PFSK-1 (cell line): ENCODE data around the gene PALLD.

Source experiments
- FOXP2 ChIP-seq: optimal IDR thresholded peaks from 2 replicates; pipeline ENCODE3; 2011; ENCODE audit warnings: borderline replicate concordance, control low read depth, inconsistent platforms; ENCODE audit not compliant: insufficient read depth; ENCODE audit errors: extremely low read length, extremely low read depth
- POLR2AphosphoS5 ChIP-seq: IDR thresholded peaks from 2 replicates; pipeline ENCODE4 v1.6.1; 2012; ENCODE audit warnings: low read depth, mild to moderate bottlenecking, control low read depth, low read length, moderate library complexity
- SIN3A ChIP-seq: IDR thresholded peaks from 2 replicates; pipeline ENCODE4 v1.6.1; 2012; ENCODE audit warnings: mild to moderate bottlenecking, low read length, moderate library complexity, borderline replicate concordance; ENCODE audit not compliant: insufficient read depth
- TAF1 ChIP-seq: IDR thresholded peaks from 2 replicates; pipeline ENCODE4 v1.6.1; 2012; ENCODE audit warnings: low read length, control low read depth, borderline replicate concordance; ENCODE audit not compliant: insufficient read depth
- TF ChIP-seq, protein P1 (sequence below), 2 experiments: IDR thresholded peaks; 2 replicates each; pipeline versions ENCODE4 v1.6.1 to v1.8.0; 2011 to 2012; ENCODE audit warnings: low read depth in 2 of 2, low read length in 2 of 2, control low read depth in 1 of 2, inconsistent platforms in 1 of 2, mild to moderate bottlenecking in 1 of 2, moderate library complexity in 1 of 2; ENCODE audit not compliant: insufficient read depth in 1 of 2

The PALLD gene

DNA sequence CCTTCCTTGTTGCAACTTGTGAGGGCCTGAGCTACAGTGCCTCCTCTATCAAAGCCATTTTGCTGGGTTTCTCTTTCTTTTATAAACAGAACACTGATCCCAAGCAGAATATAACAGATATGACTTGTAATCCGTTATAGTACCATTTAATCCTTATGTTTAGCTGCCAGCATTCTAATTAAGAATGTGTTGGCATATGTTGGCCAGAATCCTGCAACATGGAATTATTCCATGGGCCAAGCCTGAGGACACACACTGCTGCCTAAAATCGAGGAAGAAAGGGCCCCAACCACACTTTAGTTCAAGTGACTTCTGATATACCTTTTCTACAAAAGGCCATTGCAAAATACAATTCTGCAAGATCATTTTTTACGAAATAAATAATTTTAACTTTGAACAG is 28.0 kb downstream of the PALLD start:
- TF ChIP-seq TAF1, result no peak
- TF ChIP-seq, protein P1, sequence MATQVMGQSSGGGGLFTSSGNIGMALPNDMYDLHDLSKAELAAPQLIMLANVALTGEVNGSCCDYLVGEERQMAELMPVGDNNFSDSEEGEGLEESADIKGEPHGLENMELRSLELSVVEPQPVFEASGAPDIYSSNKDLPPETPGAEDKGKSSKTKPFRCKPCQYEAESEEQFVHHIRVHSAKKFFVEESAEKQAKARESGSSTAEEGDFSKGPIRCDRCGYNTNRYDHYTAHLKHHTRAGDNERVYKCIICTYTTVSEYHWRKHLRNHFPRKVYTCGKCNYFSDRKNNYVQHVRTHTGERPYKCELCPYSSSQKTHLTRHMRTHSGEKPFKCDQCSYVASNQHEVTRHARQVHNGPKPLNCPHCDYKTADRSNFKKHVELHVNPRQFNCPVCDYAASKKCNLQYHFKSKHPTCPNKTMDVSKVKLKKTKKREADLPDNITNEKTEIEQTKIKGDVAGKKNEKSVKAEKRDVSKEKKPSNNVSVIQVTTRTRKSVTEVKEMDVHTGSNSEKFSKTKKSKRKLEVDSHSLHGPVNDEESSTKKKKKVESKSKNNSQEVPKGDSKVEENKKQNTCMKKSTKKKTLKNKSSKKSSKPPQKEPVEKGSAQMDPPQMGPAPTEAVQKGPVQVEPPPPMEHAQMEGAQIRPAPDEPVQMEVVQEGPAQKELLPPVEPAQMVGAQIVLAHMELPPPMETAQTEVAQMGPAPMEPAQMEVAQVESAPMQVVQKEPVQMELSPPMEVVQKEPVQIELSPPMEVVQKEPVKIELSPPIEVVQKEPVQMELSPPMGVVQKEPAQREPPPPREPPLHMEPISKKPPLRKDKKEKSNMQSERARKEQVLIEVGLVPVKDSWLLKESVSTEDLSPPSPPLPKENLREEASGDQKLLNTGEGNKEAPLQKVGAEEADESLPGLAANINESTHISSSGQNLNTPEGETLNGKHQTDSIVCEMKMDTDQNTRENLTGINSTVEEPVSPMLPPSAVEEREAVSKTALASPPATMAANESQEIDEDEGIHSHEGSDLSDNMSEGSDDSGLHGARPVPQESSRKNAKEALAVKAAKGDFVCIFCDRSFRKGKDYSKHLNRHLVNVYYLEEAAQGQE (IDR thresholded peaks at IDR 0.05; ENCODE audit: insufficient read depth in 1 of 2, low read depth in 2 of 2, low read length in 2 of 2), result no peak
- TF ChIP-seq FOXP2, result no peak
- TF ChIP-seq POLR2AphosphoS5, result no peak
- TF ChIP-seq SIN3A, result no peak

DNA sequence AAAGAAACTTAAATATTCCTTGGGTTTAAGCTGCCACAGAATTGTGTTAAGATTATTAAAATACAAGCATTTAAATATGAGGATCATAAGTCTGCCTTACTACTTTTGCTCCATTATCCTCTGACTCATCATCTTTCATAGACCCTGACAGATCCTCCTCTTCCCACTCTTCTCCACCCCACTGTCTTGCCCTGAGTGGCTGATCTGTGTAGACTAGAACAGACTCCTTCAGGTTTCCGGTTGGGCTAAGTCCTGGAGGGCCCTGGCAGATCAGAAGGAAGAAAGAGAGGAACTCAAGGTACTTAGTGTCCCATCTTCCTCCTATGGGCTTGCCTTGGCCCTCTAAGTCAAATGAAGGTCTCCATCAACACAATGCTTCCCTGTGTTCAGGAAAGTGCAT is 30.7 kb downstream of the PALLD start:
- TF ChIP-seq FOXP2, result no peak
- TF ChIP-seq SIN3A, result no peak
- TF ChIP-seq, protein P1 (IDR thresholded peaks at IDR 0.05; ENCODE audit: insufficient read depth in 1 of 2, low read depth in 2 of 2, low read length in 2 of 2), result no peak
- no peak for TF ChIP-seq TAF1
- TF ChIP-seq POLR2AphosphoS5, result no peak

DNA sequence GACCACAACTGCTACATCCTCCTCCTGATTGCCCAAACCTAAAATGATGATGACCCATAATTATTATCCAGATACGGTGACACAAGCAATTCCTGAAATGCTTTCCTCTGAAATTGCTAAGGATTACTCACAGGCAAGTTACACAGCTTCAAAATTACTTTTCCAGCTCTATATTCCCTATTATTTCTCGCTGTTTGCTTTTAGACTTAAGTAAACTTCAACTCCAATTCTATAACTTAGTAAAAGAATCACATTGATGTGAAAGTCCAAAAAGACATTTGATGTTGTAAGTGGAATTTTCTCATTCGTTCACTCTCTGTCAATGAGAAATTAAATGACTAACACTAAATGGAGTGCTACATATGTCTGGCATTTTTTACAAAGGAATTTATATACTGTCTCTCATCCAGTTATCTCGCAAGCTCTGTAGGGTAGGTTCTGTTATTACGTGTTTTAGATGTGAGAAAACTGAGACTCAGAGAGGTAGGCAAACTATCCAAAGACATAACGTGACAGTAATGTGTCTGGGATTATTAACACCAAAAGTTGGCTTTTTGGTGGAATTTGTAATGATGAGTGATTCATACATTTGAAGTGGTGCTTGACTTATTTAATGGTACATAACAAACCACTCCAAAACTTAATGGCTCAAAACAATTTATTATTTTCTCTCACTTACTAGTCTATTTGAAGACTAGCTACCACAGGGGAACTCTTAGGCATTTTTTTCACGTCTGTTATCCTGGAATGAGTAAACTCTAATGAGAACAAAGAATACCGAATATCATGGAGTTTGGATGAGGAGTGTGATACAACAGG is 31.5 kb downstream of the PALLD start:
- TF ChIP-seq POLR2AphosphoS5, result no peak
- TF ChIP-seq FOXP2, result no peak
- TF ChIP-seq, protein P1 (IDR thresholded peaks at IDR 0.05; ENCODE audit: insufficient read depth in 1 of 2, low read depth in 2 of 2, low read length in 2 of 2), result no peak
- no peak for TF ChIP-seq TAF1
- no peak for TF ChIP-seq SIN3A

DNA sequence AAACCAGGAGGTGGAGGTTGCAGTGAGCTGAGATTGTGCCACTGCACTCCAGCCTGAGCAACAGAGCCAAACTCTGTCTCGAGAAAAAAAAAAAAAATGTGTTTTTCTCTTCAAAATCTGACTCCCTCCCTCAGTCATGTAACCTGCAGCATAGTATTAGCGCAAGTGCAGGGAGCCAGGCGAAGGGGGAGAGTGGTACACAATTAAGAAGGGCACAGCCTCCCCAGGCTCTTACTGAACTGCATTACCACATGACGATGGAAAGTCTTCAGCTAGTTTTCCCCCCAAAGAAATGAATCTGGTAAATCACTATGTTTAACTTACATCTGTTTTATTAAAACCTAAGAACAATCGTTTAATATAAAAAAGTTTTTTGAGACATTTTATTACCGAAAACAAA is 32.4 kb downstream of the PALLD start:
- TF ChIP-seq POLR2AphosphoS5 (no peak), FOXP2 (no peak), SIN3A (no peak)
- TF ChIP-seq, protein P1 (IDR thresholded peaks at IDR 0.05; ENCODE audit: insufficient read depth in 1 of 2, low read depth in 2 of 2, low read length in 2 of 2), result no peak
